H1 (cell line): ENCODE measurements around the gene TEX101. TPM values are rescaled to one million over a fixed set of nuclear protein-coding genes. Genes with fewer than 3 reads are reported as not detected.

Experiments used
- BACH1 ChIP-seq: IDR thresholded peaks from 2 replicates; pipeline ENCODE4 v1.6.1; 2012; ENCODE audit warnings: low read length, improper control_type of control experiment
- BRCA1 ChIP-seq: IDR thresholded peaks from 2 replicates; pipeline ENCODE4 v1.6.1; 2012; ENCODE audit warnings: low read depth, low read length, improper control_type of control experiment
- GTF2F1 ChIP-seq: IDR thresholded peaks from 2 replicates; pipeline ENCODE4 v1.6.1; 2012; ENCODE audit warnings: low read depth, low read length, improper control_type of control experiment, borderline replicate concordance
- KDM4A ChIP-seq: IDR thresholded peaks from one replicate; pipeline ENCODE4 v1.7.1; 2012; ENCODE audit warnings: low read depth, mild to moderate bottlenecking, moderate library complexity, low read length, inconsistent platforms; ENCODE audit not compliant: severe bottlenecking
- MAFK ChIP-seq: IDR thresholded peaks from 2 replicates; pipeline ENCODE4 v1.6.1; 2012; ENCODE audit warnings: low read depth, mild to moderate bottlenecking, improper control_type of control experiment, low read length
- NANOG ChIP-seq: IDR thresholded peaks from 2 replicates; pipeline ENCODE4 v1.6.1; 2011; ENCODE audit warnings: low read length, low read depth, mild to moderate bottlenecking, inconsistent platforms; ENCODE audit not compliant: insufficient read depth, poor library complexity, severe bottlenecking
- POLR2AphosphoS5 ChIP-seq: IDR thresholded peaks from 2 replicates; pipeline ENCODE4 v1.6.1; 2011; ENCODE audit warnings: low read depth, low read length
- POU5F1 ChIP-seq: IDR thresholded peaks from 2 replicates; pipeline ENCODE4 v1.6.1; 2011; ENCODE audit warnings: low read depth, mild to moderate bottlenecking, low read length, moderate library complexity
- polyA plus RNA-seq, 7 experiments: library from polyadenylated mRNA; depleted of rRNA in 3 of 7; stranded (reverse) in 5 of 7; unstranded in 2 of 7; fragments of >200 nt in 5 of 7; fragments of 200-250 nt in 2 of 7; gene quantifications; 1 replicate in 5 of 7; 2 replicates in 1 of 7; 4 replicates in 1 of 7; pipeline versions ENCODE4 v1.2.1 to v1.2.3, GENCODE V29; 2011 to 2013; ENCODE audit warnings: missing spikeins in 2 of 7, mixed read lengths in 2 of 7
- total RNA-seq: library from RNA; stranded (reverse); fragmentation: NEBNext Ultra II Directional; extraction: Animal tissue kit (Norgen Biotek cat#: 25700); gene quantifications from 2 replicates; pipeline ENCODE4 v1.2.1, GENCODE V29; 2021

Gene TEX101
- total and polyA plus RNA-seq, 2 of the 8 experiments (the other 6 are each of a cell fraction or from before 2014, with no cell fraction given): 0.12 TPM; not detected in 1

GRCh38 chr19:43437712-43438111, 23.0 kb downstream of the TEX101 start (continued):
- TF ChIP-seq BRCA1 (no peak), KDM4A (no peak), POU5F1 (no peak), NANOG (no peak), GTF2F1 (no peak), BACH1 (no peak), MAFK (no peak), POLR2AphosphoS5 (no peak)
